PC-3 (cell line): ENCODE measurements around the gene WT1. TPM values are rescaled to one million over a fixed set of nuclear protein-coding genes. Genes with fewer than 3 reads are reported as not detected.

Experiments
- ATAC-seq: fragments of 200-7000 bp; cut with Tn5 transposase; 2 replicates; pipeline ENCODE4 v1.9.1; 2020; ENCODE audit warnings: mild to moderate bottlenecking, moderate library complexity
- BruUV-seq: library from RNA; stranded (reverse); fragments of 400-500 nt; replicated peaks from 2 replicates; lab custom pipeline; 2021; lab: Mats Ljungman, UMichigan
- CTCF ChIA-PET: fragments of 300-600 bp; sonication (Branson Sonifier 250); formaldehyde crosslinking; loops from one replicate; lab custom pipeline; 2022; ENCODE audit warnings: antibody characterized with exemption; lab: Charles Lee
- POLR2A ChIA-PET: fragments of 300-600 bp; sonication (Branson Sonifier 250); formaldehyde crosslinking; loops from one replicate; lab custom pipeline; 2022; ENCODE audit warnings: antibody characterized with exemption; ENCODE audit not compliant: unreplicated experiment; lab: Charles Lee
- DNase-seq: peaks from one replicate; pipeline ENCODE4 v3.0.0-alpha.2; 2015
- H2AFZ ChIP-seq: fragments of 300-600 bp; sonication (generic); 2 replicates; pipeline ENCODE4 v1.6.0; 2016; ENCODE audit warnings: antibody characterized with exemption, low read length
- H3F3A ChIP-seq: fragments of 300-600 bp; sonication (generic); one replicate; pipeline ENCODE4 v1.6.0; 2017; ENCODE audit warnings: antibody characterized with exemption, low read length, control low read depth, mild to moderate bottlenecking; ENCODE audit not compliant: unreplicated experiment
- H3K27ac ChIP-seq: fragments of 300-600 bp; sonication (generic); 2 replicates; pipeline ENCODE4 v1.5.1; 2016; ENCODE audit warnings: mild to moderate bottlenecking, low read length
- H3K27me3 ChIP-seq: fragments of 300-600 bp; sonication (generic); 2 replicates; pipeline ENCODE4 v1.6.1; 2016; ENCODE audit warnings: low read length, mixed read lengths
- H3K36me3 ChIP-seq: fragments of 300-600 bp; sonication (generic); 2 replicates; pipeline ENCODE4 v1.6.1; 2016; ENCODE audit warnings: low read depth, mixed run types, low read length, mixed read lengths
- H3K4me1 ChIP-seq: fragments of 300-600 bp; sonication (generic); 2 replicates; pipeline ENCODE4 v1.5.1; 2016; ENCODE audit warnings: low read length; ENCODE audit not compliant: insufficient read depth
- H3K4me2 ChIP-seq: fragments of 300-600 bp; sonication (generic); 2 replicates; pipeline ENCODE4 v1.6.0; 2016; ENCODE audit warnings: low read length
- H3K4me3 ChIP-seq: fragments of 300-600 bp; sonication (generic); 2 replicates; pipeline ENCODE4 v1.5.1; 2016; ENCODE audit warnings: mild to moderate bottlenecking, low read length, mixed read lengths
- H3K79me2 ChIP-seq: fragments of 300-600 bp; sonication (generic); 2 replicates; pipeline ENCODE4 v1.6.1; 2017; ENCODE audit warnings: low read length, mixed read lengths
- H3K9ac ChIP-seq: fragments of 300-600 bp; sonication (generic); 2 replicates; pipeline ENCODE4 v1.6.0; 2016; ENCODE audit warnings: mild to moderate bottlenecking, low read length
- H3K9me2 ChIP-seq: fragments of 300-600 bp; sonication (generic); replicated peaks from 2 replicates; pipeline ENCODE4 v1.6.1; 2016; ENCODE audit warnings: mixed run types, low read length, mixed read lengths
- H3K9me3 ChIP-seq: fragments of 300-600 bp; sonication (generic); 2 replicates; pipeline ENCODE4 v1.6.1; 2016; ENCODE audit warnings: low read length, mixed read lengths
- H4K20me1 ChIP-seq: fragments of 300-600 bp; sonication (generic); 2 replicates; pipeline ENCODE4 v1.6.1; 2016; ENCODE audit warnings: low read length, mixed read lengths
- CTCF ChIP-seq: fragments of 300-600 bp; sonication (generic); conservative IDR thresholded peaks from 2 replicates; pipeline ENCODE4 v1.5.1; 2017; ENCODE audit warnings: antibody characterized with exemption, low read depth, mild to moderate bottlenecking, low read length
- EZH2 ChIP-seq: fragments of 300-600 bp; sonication (generic); IDR thresholded peaks from one replicate; pipeline ENCODE4 v1.6.1; 2017; ENCODE audit warnings: antibody characterized with exemption, mild to moderate bottlenecking, low read length; ENCODE audit not compliant: unreplicated experiment
- EZH2phosphoT487 ChIP-seq: fragments of 300-600 bp; sonication (generic); IDR thresholded peaks from 2 replicates; pipeline ENCODE4 v1.6.1; 2018; ENCODE audit warnings: mild to moderate bottlenecking, antibody characterized with exemption, low read length, borderline replicate concordance
- intact Hi-C: fragments of 100-400 bp; cut with micrococcal nuclease; formaldehyde crosslinking; loops from 2 replicates; pipeline ENCODE4 v1.9.0; 2023
- total RNA-seq: library from RNA; depleted of rRNA; stranded (reverse); fragments of >200 nt; gene quantifications from 2 replicates; pipeline ENCODE4 v1.2.3, GENCODE V29; 2014

The WT1 gene
- total RNA-seq, 1 experiment from 2014 or later: 9.1 TPM

GRCh38 chr11:32437495-32438345 lies 2.4 kb upstream of the WT1 start:
- Histone ChIP-seq H3K4me1 (peaks cover 12% of the 10 kb centered on the region; the same call in 1 of the 2 replicates), H3K9me2 (no peaks in the 10 kb centered on the region), H3K79me2 (peaks cover 19% of the 10 kb centered on the region), H3K27ac (no peak overlapping the region), H3F3A (no peaks in the 10 kb centered on the region), H3K9ac (no peak overlapping the region), H3K4me3 (no peak overlapping the region), H2AFZ (no peak overlapping the region), H4K20me1 (no peaks in the 10 kb centered on the region), H3K36me3 (no peaks in the 10 kb centered on the region), H3K27me3 (no peaks in the 10 kb centered on the region), H3K9me3 (no peaks in the 10 kb centered on the region), H3K4me2 (no peak overlapping the region)
- TF ChIP-seq EZH2: no peak
- TF ChIP-seq EZH2phosphoT487: no peak
- no peak for TF ChIP-seq CTCF
- intact Hi-C loops: no loop called here
- no TSS peak for BruUV-seq
- ATAC-seq: no peak
- ChIA-PET CTCF (no interaction called here), POLR2A (no interaction called here)
- DNase-seq: no peak

- intact Hi-C loops: no loop called here
- no peaks in the 10 kb centered on the region for H3K27me3 ChIP-seq
- CTCF ChIA-PET: no interaction called here
- no peak overlapping the region for H2AFZ ChIP-seq
- no peak overlapping the region for H3K9ac ChIP-seq
- no peaks in the 10 kb centered on the region for H3K9me2 ChIP-seq
- H3K4me3 ChIP-seq: no peak overlapping the region
- no peaks in the 10 kb centered on the region for H3F3A ChIP-seq
- DNase-seq: no peak
- H3K36me3 ChIP-seq: no peaks in the 10 kb centered on the region
- peaks cover 27% of the 10 kb centered on the region for H3K79me2 ChIP-seq
- no peak for ATAC-seq
- BruUV-seq: no TSS peak
- no peak overlapping the region for H3K27ac ChIP-seq
- TF ChIP-seq EZH2phosphoT487: no peak
- TF ChIP-seq EZH2: no peak
- no peak for TF ChIP-seq CTCF
- POLR2A ChIA-PET: no interaction called here
- H3K4me2 ChIP-seq: peak overlapping the region; percentile 91; the same call in 1 of the 2 replicates
- H4K20me1 ChIP-seq: no peaks in the 10 kb centered on the region
- H3K9me3 ChIP-seq: no peaks in the 10 kb centered on the region
- H3K4me1 ChIP-seq: peaks cover 12% of the 10 kb centered on the region; the same call in 1 of the 2 replicates
These were observed 1.6 kb upstream of the WT1 start for GRCh38 chr11:32436751-32437494.
